Fibroblast of skin of abdomen (primary cell): ENCODE results near the gene ZNF292.

Source experiments
- DNase-seq: peaks from one replicate; pipeline ENCODE4 v3.0.0-alpha.2; 2013

ZNF292 gene

GRCh38 chr6:87164004-87164403, 8.6 kb downstream of the ZNF292 start:
- peak; percentile 12 for DNase-seq

- DNase-seq = no peak
Observed at GRCh38 chr6:87164506-87164905, 9.1 kb downstream of the ZNF292 start.

GRCh38 chr6:87165185-87165584, 9.8 kb downstream of the ZNF292 start:
- DNase-seq = no peak

- no peak for DNase-seq
Observed at GRCh38 chr6:87171938-87172633, 16.7 kb downstream of the ZNF292 start.

- DNase-seq = no peak
Observed at GRCh38 chr6:87174078-87174579, 18.8 kb downstream of the ZNF292 start.

GRCh38 chr6:87176493-87176892, 21.1 kb downstream of the ZNF292 start:
- no peak for DNase-seq

GRCh38 chr6:87180105-87180728, 24.9 kb downstream of the ZNF292 start:
- DNase-seq = no peak

GRCh38 chr6:87181903-87182302, 26.5 kb downstream of the ZNF292 start:
- DNase-seq = no peak

GRCh38 chr6:87182321-87182720, 27.0 kb downstream of the ZNF292 start:
- no peak for DNase-seq

GRCh38 chr6:87182940-87183339, 27.6 kb downstream of the ZNF292 start:
- DNase-seq = no peak

GRCh38 chr6:87183687-87184086, 28.3 kb downstream of the ZNF292 start:
- DNase-seq = peak; percentile 60

- DNase-seq = no peak
Observed at GRCh38 chr6:87184762-87185250, 29.4 kb downstream of the ZNF292 start.

GRCh38 chr6:87196275-87196842, 41.0 kb downstream of the ZNF292 start:
- DNase-seq = no peak

- no peak for DNase-seq
Observed at GRCh38 chr6:87197547-87197946, 42.2 kb downstream of the ZNF292 start.

- peak; percentile 21 for DNase-seq
Observed at GRCh38 chr6:87198022-87198810, 42.9 kb downstream of the ZNF292 start.

- DNase-seq = no peak
Observed at GRCh38 chr6:87199787-87200186, 44.4 kb downstream of the ZNF292 start.

- peak; percentile 36 for DNase-seq
Observed at GRCh38 chr6:87200469-87201175, 45.3 kb downstream of the ZNF292 start.

GRCh38 chr6:87203448-87204023, 48.2 kb downstream of the ZNF292 start:
- DNase-seq = no peak

- no peak for DNase-seq
Observed at GRCh38 chr6:87209812-87210211, 54.4 kb downstream of the ZNF292 start.

- DNase-seq = no peak
Observed at GRCh38 chr6:87210979-87211378, 55.6 kb downstream of the ZNF292 start.

- DNase-seq = no peak
Observed at GRCh38 chr6:87212596-87212995, 57.2 kb downstream of the ZNF292 start.

- DNase-seq = no peak
Observed at GRCh38 chr6:87213364-87213763, 58.0 kb downstream of the ZNF292 start.
